Cardiac muscle cell (in vitro differentiated cells and primary cell): ENCODE measurements around the gene SRL. TPM values are rescaled to one million over a fixed set of nuclear protein-coding genes. Genes with fewer than 3 reads are reported as not detected.

Experiments used
- DNase-seq, 2 donors: peaks; one replicate each; pipeline versions ENCODE4 v3.0.0 to v3.0.0-alpha.2; 2010 to 2017; ENCODE audit warnings: low read depth in 1 of 2, low spot score in 1 of 2
- H3K27ac ChIP-seq: fragments of 200-600 bp; sonication (generic); 2 replicates; pipeline ENCODE4 v1.5.1; 2016
- H3K27me3 ChIP-seq: fragments of 200-600 bp; sonication (generic); 2 replicates; pipeline ENCODE4 v1.6.0; 2016; ENCODE audit warnings: control low read depth
- H3K36me3 ChIP-seq: fragments of 200-600 bp; sonication (generic); 2 replicates; pipeline ENCODE4 v1.5.1; 2016; ENCODE audit warnings: control low read depth
- H3K4me1 ChIP-seq: fragments of 200-600 bp; sonication (generic); 2 replicates; pipeline ENCODE4 v1.8.1; 2017; ENCODE audit warnings: low read depth, mild to moderate bottlenecking, mixed run types
- H3K4me3 ChIP-seq: fragments of 200-600 bp; sonication (generic); 2 replicates; pipeline ENCODE4 v1.5.1; 2016; ENCODE audit warnings: mild to moderate bottlenecking
- H3K9me3 ChIP-seq: fragments of 200-600 bp; sonication (generic); 2 replicates; pipeline ENCODE4 v1.5.1; 2017; ENCODE audit warnings: low read depth, mild to moderate bottlenecking, control low read depth
- CTCF ChIP-seq: IDR thresholded peaks from 2 replicates; pipeline ENCODE4 v1.5.1; 2012; ENCODE audit warnings: low read depth, mild to moderate bottlenecking, low read length
- polyA plus RNA-seq: library from polyadenylated mRNA; unstranded; fragments of >200 nt; fragmentation: Nextera tagmentation; extraction: Ambion mirVana; gene quantifications from 2 replicates; pipeline ENCODE4 v1.2.1, GENCODE V29; 2016
- total RNA-seq: library from RNA; depleted of rRNA; stranded (reverse); fragments of >200 nt; gene quantifications from 2 replicates; pipeline ENCODE4 v1.2.3, GENCODE V29; 2016

SRL gene
- total and polyA plus RNA-seq, 2 experiments from 2014 or later: 45.9 to 51.1 TPM

- Histone ChIP-seq H3K36me3 (no peaks in the 10 kb centered on the region), H3K27ac (peak overlapping the region; percentile 93)
- no peak for TF ChIP-seq CTCF
Observed at GRCh38 chr16:4216596-4216995, 25.3 kb downstream of the SRL start.

GRCh38 chr16:4215106-4215505 is 26.8 kb downstream of the SRL start:
- no peak for TF ChIP-seq CTCF
- Histone ChIP-seq H3K36me3 (peaks cover 6% of the 10 kb centered on the region), H3K27me3 (no peaks in the 10 kb centered on the region), H3K4me1 (peaks cover 50% of the 10 kb centered on the region), H3K9me3 (no peaks in the 10 kb centered on the region), H3K27ac (no peak overlapping the region), H3K4me3 (no peak overlapping the region)
- DNase-seq: no peak

More at GRCh38 chr16:4216596-4216995, 25.3 kb downstream of the SRL start:
- DNase-seq: no peak
- Histone ChIP-seq H3K9me3 (no peaks in the 10 kb centered on the region), H3K27me3 (no peaks in the 10 kb centered on the region), H3K4me3 (peak overlapping the region; percentile 22), H3K4me1 (peaks cover 50% of the 10 kb centered on the region)

GRCh38 chr16:4214215-4214621 is 27.7 kb downstream of the SRL start:
- Histone ChIP-seq H3K36me3 (peaks cover 6% of the 10 kb centered on the region), H3K27me3 (no peaks in the 10 kb centered on the region), H3K4me1 (peaks cover 45% of the 10 kb centered on the region), H3K9me3 (no peaks in the 10 kb centered on the region), H3K27ac (no peak overlapping the region), H3K4me3 (no peak overlapping the region)
- TF ChIP-seq CTCF: no peak
- DNase-seq: peak in 1 of 2 donors; percentile 82

GRCh38 chr16:4213737-4214136 is 28.1 kb downstream of the SRL start:
- Histone ChIP-seq H3K27me3 (no peaks in the 10 kb centered on the region), H3K27ac (no peak overlapping the region), H3K4me3 (no peak overlapping the region), H3K36me3 (peaks cover 6% of the 10 kb centered on the region), H3K4me1 (peaks cover 44% of the 10 kb centered on the region), H3K9me3 (no peaks in the 10 kb centered on the region)
- no peak for DNase-seq
- TF ChIP-seq CTCF: no peak

DNA sequence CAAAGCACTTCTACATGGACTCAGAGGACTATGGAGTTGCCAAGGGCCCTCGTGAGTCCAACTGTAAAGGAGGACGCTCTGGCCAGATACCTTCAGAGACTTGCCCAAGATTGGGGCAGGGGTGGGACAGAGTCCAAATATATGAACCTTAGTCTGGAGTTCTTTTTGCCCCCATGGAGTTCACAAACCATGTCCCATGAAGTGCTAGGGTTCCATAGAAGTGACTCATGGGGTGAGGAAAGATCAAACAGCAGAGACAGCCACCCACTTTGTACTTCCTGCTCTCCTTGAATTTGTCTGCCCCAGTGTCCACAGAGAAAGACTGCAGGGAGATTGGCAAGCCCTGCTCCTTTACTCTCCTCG is 29.0 kb downstream of the SRL start:
- no peak for TF ChIP-seq CTCF
- Histone ChIP-seq H3K27me3 (no peaks in the 10 kb centered on the region), H3K9me3 (no peaks in the 10 kb centered on the region), H3K27ac (peak overlapping the region; percentile 65), H3K36me3 (peaks cover 6% of the 10 kb centered on the region), H3K4me3 (no peak overlapping the region), H3K4me1 (peaks cover 43% of the 10 kb centered on the region)
- peak in 1 of 2 donors; percentile 34 for DNase-seq
